Coronary artery (tissue), 2 donors: ENCODE measurements around the gene PHLPP1.

Experiments
- DNase-seq: peaks from one replicate; pipeline ENCODE4 v3.0.0-alpha.2; 2017; ENCODE audit warnings: low spot score
- H3K27ac ChIP-seq, 2 donors: fragments of 200-600 bp; sonication (generic); one replicate each; pipeline ENCODE4 v1.5.1; 2016 to 2019
- H3K4me3 ChIP-seq: fragments of 200-600 bp; sonication (generic); 2 replicates; pipeline ENCODE4 v1.5.1; 2016; ENCODE audit warnings: mild to moderate bottlenecking, moderate library complexity
- TF ChIP-seq, protein P1 (sequence below): fragments of 200-600 bp; sonication (generic); IDR thresholded peaks from one replicate; pipeline ENCODE4 v1.5.1; 2019; ENCODE audit warnings: antibody characterized with exemption

Gene PHLPP1

DNA sequence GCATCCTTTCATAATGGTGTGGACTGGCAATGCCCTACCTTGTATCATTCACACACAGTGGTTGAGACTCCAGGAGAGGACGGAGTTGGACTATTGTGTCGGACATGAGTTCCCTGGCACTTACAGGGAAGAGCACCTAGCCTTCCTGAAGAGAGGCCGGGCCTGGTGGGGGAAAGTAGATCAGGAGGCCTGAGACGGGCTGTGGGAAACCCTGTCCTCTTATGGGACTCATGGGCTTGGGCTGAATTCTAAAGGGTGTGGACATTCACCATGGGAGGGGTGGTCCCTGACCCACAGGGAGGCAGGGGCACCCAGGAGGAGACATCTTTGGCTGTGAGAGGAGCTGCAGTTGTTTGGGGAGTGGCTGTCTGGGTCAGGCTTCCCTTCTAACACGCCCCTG, 286.5 kb downstream of the PHLPP1 start:
- Histone ChIP-seq H3K27ac (no peak overlapping the region), H3K4me3 (no peak overlapping the region)
- TF ChIP-seq, protein P1, sequence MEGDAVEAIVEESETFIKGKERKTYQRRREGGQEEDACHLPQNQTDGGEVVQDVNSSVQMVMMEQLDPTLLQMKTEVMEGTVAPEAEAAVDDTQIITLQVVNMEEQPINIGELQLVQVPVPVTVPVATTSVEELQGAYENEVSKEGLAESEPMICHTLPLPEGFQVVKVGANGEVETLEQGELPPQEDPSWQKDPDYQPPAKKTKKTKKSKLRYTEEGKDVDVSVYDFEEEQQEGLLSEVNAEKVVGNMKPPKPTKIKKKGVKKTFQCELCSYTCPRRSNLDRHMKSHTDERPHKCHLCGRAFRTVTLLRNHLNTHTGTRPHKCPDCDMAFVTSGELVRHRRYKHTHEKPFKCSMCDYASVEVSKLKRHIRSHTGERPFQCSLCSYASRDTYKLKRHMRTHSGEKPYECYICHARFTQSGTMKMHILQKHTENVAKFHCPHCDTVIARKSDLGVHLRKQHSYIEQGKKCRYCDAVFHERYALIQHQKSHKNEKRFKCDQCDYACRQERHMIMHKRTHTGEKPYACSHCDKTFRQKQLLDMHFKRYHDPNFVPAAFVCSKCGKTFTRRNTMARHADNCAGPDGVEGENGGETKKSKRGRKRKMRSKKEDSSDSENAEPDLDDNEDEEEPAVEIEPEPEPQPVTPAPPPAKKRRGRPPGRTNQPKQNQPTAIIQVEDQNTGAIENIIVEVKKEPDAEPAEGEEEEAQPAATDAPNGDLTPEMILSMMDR = no peak
- DNase-seq = no peak

DNA sequence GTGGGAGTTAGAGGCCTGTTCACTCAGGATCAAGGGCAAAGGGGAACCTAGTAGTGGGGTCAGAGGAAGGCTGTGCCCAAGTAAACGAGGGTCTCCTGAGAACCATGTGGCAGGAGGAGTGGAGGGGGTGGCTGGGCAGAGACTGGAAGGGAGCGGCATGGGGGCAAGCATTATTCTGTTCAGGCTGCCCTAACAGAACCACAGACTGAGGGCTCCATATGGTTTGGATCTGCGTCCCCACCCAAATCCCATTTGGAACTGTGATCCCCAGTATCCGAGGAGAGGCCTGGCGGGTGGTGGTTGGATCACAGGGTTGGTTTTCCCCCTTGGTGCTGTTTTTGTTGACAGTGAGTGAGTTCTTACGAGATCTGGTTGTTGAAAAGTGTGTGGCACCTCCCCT, 287.0 kb downstream of the PHLPP1 start:
- H3K4me3 ChIP-seq = no peak overlapping the region
- TF ChIP-seq, protein P1 = no peak
- DNase-seq = peak; percentile 68
- no peak overlapping the region for H3K27ac ChIP-seq

DNA sequence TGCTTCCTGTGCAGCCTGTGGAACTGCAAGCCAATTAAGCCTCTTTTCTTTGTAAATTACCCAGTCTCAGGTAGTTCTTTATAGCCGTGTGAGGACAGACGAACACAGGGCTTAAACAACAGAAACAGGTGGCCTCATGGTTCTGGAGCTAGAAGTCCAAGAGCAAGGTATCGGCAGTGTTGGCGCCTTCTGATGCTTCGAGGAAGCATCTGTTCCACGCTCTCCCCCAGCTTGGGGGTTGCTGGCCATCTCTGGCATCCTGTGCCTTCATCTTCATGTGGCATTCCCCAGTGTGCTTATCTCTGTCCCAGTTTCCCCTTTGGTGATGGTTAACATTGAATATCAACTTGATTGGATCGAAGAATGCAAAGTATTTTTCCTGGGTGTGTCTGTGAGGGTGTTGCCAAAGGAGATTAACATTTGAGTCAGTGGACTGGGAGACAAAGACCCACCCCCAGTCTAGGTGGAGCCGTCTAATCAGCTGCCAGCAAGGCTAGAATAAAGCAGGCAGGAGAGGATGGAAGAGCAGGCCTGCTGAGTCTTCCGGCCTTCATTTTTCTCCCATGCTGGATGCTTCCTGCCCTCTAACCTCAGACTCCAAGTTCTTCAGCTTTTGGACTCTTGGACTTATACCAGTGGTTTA, 287.6 kb downstream of the PHLPP1 start:
- TF ChIP-seq, protein P1 = no peak
- DNase-seq = no peak
- H3K27ac ChIP-seq = no peak overlapping the region

DNA sequence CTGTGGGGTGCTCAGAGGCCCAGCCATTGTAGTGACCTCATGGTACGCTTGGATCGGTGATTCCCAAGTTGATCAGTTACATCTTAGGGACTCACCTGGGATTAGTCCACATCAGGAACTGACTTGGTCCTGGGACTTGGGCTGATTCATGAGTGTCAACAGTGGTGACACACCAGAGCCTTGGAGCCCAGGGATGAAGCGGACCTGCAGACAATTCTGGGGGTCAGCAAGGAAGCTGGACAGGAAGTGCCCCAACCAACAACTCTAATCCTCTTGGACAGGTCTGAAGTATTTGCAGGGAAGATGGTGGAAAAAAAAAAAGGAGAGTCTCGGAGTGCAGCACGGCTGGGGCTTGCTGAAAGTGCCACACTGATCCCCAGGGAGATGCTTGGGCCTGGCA, 288.6 kb downstream of the PHLPP1 start:
- no peak for DNase-seq
- Histone ChIP-seq H3K27ac (no peak overlapping the region), H3K4me3 (no peak overlapping the region)
- TF ChIP-seq, protein P1 = no peak

More for the DNA sequence above, 287.6 kb downstream of the PHLPP1 start:
- H3K4me3 ChIP-seq = no peak overlapping the region

DNA sequence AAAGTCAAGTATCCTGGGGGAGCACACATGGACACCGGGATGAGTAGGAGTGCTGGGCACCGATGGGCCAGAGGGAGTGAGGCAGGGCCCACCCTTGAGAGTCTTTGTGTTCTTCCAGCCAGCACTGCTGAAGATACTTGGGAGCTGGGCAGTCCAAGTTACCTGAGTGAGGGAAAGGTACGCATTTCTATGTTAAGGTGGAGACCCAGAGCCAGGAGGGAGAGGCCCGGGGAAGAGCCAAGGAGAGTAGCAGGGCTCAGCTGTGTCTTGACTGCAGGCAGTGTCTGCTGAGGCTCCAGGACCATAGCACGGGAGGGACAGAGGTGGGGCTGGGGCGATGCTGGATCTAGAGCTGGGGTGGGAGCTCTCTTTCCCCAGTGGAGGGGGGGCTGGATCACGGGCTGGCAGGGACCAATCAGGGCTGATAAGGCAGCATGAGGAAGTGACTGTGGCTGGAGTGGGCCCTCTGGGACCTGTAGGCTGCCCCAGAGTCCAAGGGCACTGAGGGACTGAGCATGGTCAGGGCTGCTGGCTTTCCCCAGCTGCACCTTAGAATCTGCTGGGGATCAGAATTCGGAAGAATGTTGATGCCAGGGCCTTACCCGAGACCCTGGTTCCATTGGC, 289.2 kb downstream of the PHLPP1 start:
- TF ChIP-seq, protein P1 = no peak
- Histone ChIP-seq H3K27ac (no peak overlapping the region), H3K4me3 (no peak overlapping the region)
- DNase-seq = peak; percentile 56

DNA sequence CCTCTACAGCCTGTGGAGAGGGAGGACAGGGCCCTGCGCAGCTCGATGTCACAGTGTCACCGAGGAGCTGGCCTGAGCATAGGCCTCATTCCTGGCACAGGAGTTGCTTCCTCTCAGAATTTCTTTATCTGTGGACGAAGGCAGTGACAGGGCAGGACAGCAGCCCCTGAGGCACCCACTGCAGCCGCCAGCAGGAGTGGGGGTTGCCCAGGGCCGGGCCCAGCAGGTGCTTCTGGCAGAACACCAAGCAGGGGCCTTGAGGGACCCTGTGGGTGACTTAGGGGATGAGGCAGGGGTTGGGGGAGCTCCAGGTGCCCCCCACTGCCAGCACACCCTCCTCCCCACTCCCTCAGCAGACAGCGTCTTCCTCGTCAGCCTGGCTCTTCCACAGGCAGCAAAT, 290.0 kb downstream of the PHLPP1 start:
- H3K27ac ChIP-seq = no peak overlapping the region
- no peak for DNase-seq
- TF ChIP-seq, protein P1 = no peak
- no peak overlapping the region for H3K4me3 ChIP-seq

DNA sequence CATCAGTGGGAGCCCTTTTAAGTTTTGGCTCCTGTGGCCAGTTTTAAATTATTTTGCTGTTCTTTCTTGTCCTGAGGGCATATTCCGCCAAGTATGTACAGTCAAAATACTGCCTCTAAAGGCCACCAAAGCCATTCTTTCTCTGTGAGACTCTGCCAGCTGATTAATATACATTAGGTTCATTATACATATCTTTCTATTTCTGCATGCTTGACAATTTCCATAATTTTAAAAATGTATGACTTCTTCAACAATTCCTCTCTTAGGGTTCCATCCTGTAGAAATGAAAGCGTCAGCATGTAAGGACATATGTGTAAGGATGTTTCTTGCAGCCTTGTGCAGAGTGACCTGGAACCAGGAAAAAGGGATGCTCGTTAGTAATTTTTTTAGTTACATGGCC, 291.9 kb downstream of the PHLPP1 start:
- no peak for DNase-seq
- H3K4me3 ChIP-seq = no peak overlapping the region
- no peak overlapping the region for H3K27ac ChIP-seq
- TF ChIP-seq, protein P1 = no peak
